Measurements from ENCODE around the gene SULT2A1. TPM values are rescaled to one million over a fixed set of nuclear protein-coding genes. Genes with fewer than 3 reads are reported as not detected.
"Not testable (repeated sequence)": the region's sequence is repeated elsewhere in the genome, so short reads cannot be mapped to it uniquely, and the experiment has no call there.

Gene SULT2A1
- total RNA-seq, 4 donors from 2014 or later, result not detected

- TF ChIP-seq POLR2AphosphoS5 (IDR thresholded peaks at IDR 0.05), result no peak
- TF ChIP-seq CTCF (IDR thresholded peaks at IDR 0.05), result no peak
- H3K27ac ChIP-seq, result no peak overlapping the region
- H3K27me3 ChIP-seq, result peaks cover 55% of the 10 kb centered on the region
- H3K9me3 ChIP-seq, result no peaks in the 10 kb centered on the region
- H3K4me1 ChIP-seq, result no peaks in the 10 kb centered on the region
- WGBS, 2 donors (ENCODE audit: low coverage in 1 of 2), result no CpG with 5 or more reads among the region's 34 CpGs
- no peak for ATAC-seq
- no peaks in the 10 kb centered on the region for H3K36me3 ChIP-seq
- H3K4me3 ChIP-seq, result no peak overlapping the region
These were observed 25.4 kb downstream of the SULT2A1 start for GRCh38 chr19:47860602-47861297.

- not testable (repeated sequence) for H3K27ac ChIP-seq, ATAC-seq, H3K9me3 ChIP-seq, H3K4me1 ChIP-seq, H3K36me3 ChIP-seq, H3K4me3 ChIP-seq
- WGBS, 2 donors (ENCODE audit: low coverage in 1 of 2), result no CpG with 5 or more reads among the region's 17 CpGs
- H3K27me3 ChIP-seq, result peaks cover 60% of the 10 kb centered on the region
These were observed 26.3 kb downstream of the SULT2A1 start for GRCh38 chr19:47859838-47860237.

GRCh38 chr19:47858646-47859285 lies 27.3 kb downstream of the SULT2A1 start, which contains the start of gene TPRX2:
TSS of gene TPRX2 (plus strand) at chr19:47859235. CDS start at chr19:47859247, 12 bp downstream.
- not testable (repeated sequence) for ATAC-seq, H3K36me3 ChIP-seq, H3K9me3 ChIP-seq, H3K27ac ChIP-seq, H3K4me3 ChIP-seq, H3K4me1 ChIP-seq
- H3K27me3 ChIP-seq, result peaks cover 69% of the 10 kb centered on the region
- WGBS, 2 donors (ENCODE audit: low coverage in 1 of 2), result 86 to 100% methylated on average over 1 to 6 of the region's 9 CpGs

- H3K9me3 ChIP-seq, H3K4me3 ChIP-seq, H3K36me3 ChIP-seq, H3K27ac ChIP-seq, H3K4me1 ChIP-seq, ATAC-seq: not testable (repeated sequence)
- peaks cover 74% of the 10 kb centered on the region for H3K27me3 ChIP-seq
- WGBS, 2 donors (ENCODE audit: low coverage in 1 of 2), result 80% methylated on average over 1 of the region's 9 CpGs; no CpG with 5 or more reads in 1 of the 2 donors
These were observed 27.9 kb downstream of the SULT2A1 start for GRCh38 chr19:47858231-47858630.

GRCh38 chr19:47854459-47854858 lies 31.7 kb downstream of the SULT2A1 start:
- Histone ChIP-seq H3K36me3 (no peaks in the 10 kb centered on the region), H3K27ac (no peak overlapping the region), H3K9me3 (no peaks in the 10 kb centered on the region), H3K4me3 (no peak overlapping the region), H3K4me1 (peaks cover 0 to 4% (median 0%) of the 10 kb centered on the region in 3 donors), H3K27me3 (peaks cover 91% of the 10 kb centered on the region)
- TF ChIP-seq POLR2AphosphoS5 (IDR thresholded peaks at IDR 0.05) (no peak), CTCF (IDR thresholded peaks at IDR 0.05) (no peak), POLR2A (IDR thresholded peaks at IDR 0.05) (no peak), EP300 (IDR thresholded peaks at IDR 0.05) (no peak)
- WGBS, 2 donors (ENCODE audit: low coverage in 1 of 2), result 70 to 78% methylated on average over 4 of the region's 4 CpGs
- no peak for ATAC-seq

- Histone ChIP-seq H3K9me3 (no peaks in the 10 kb centered on the region), H3K36me3 (no peaks in the 10 kb centered on the region), H3K4me3 (no peak overlapping the region), H3K27ac (no peak overlapping the region), H3K4me1 (peaks cover 0 to 13% (median 0%) of the 10 kb centered on the region in 3 donors), H3K27me3 (peaks cover 94% of the 10 kb centered on the region)
- WGBS, 2 donors (ENCODE audit: low coverage in 1 of 2), result 67 to 80% methylated on average over 1 of the region's 5 CpGs
- TF ChIP-seq EP300 (IDR thresholded peaks at IDR 0.05) (no peak), CTCF (IDR thresholded peaks at IDR 0.05) (no peak), POLR2A (IDR thresholded peaks at IDR 0.05) (no peak), POLR2AphosphoS5 (IDR thresholded peaks at IDR 0.05) (no peak)
- ATAC-seq, result no peak
These were observed 33.1 kb downstream of the SULT2A1 start for GRCh38 chr19:47853003-47853402.

Data from gastroesophageal sphincter (tissue), 4 donors.